SK-N-DZ (cell line): ENCODE results near the gene FGF6. TPM values are rescaled to one million over a fixed set of nuclear protein-coding genes. Genes with fewer than 3 reads are reported as not detected.
"Not testable (repeated sequence)": the region's sequence is repeated elsewhere in the genome, so short reads cannot be mapped to it uniquely, and the experiment has no call there.

Source experiments
- DNase-seq: peaks from one replicate; pipeline ENCODE4 v3.0.0-alpha.2; 2015; ENCODE audit warnings: low spot score
- polyA plus RNA-seq, 2 experiments: library from polyadenylated mRNA; depleted of rRNA; stranded (reverse); fragments of >200 nt; gene quantifications; 2 replicates each; pipeline ENCODE4 v1.2.3, GENCODE V29; 2014

FGF6 gene, protein sequence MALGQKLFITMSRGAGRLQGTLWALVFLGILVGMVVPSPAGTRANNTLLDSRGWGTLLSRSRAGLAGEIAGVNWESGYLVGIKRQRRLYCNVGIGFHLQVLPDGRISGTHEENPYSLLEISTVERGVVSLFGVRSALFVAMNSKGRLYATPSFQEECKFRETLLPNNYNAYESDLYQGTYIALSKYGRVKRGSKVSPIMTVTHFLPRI
- polyA plus RNA-seq (2014; cell fraction: cytosol; rRNA removed), result not detected in 2 replicates
- 0.80 TPM in 1 of 2 replicates, not detected in the other for polyA plus RNA-seq (2014; cell fraction: nucleus; rRNA removed)

- no peak for DNase-seq
Measured at GRCh38 chr12:4445156-4446101, at the start of gene FGF6. Gene FGF6, minus strand, starts transcription at chr12:4445815. Its CDS starts 245 bp downstream, at chr12:4445570.

DNA sequence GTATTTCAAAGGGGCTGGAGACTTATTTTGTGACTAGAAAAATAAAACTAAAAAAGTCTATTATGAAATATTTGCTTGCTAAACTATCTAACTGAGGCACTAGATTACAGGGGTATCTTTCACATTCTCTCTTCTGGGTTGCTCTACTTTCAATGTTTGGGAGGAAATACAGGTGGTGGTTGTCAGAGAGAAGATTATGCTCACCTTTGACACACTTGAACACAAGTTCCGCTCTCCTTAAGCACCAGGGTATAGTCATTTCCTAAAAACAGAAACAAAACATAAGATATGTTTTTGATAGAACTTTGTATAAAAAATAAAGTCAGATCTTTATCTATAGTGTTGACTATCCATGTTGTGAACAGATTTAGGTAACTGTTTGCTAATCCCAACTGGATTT, 45.4 kb upstream of the FGF6 start:
- no peak for DNase-seq

GRCh38 chr12:4489556-4489955, 43.9 kb upstream of the FGF6 start:
- DNase-seq, result no peak

- DNase-seq, result no peak
Measured at GRCh38 chr12:4486980-4487379, 41.4 kb upstream of the FGF6 start.

- no peak for DNase-seq
Measured at GRCh38 chr12:4486049-4486699, 40.6 kb upstream of the FGF6 start.

GRCh38 chr12:4483885-4484823, 38.5 kb upstream of the FGF6 start:
- DNase-seq, result no peak

DNA sequence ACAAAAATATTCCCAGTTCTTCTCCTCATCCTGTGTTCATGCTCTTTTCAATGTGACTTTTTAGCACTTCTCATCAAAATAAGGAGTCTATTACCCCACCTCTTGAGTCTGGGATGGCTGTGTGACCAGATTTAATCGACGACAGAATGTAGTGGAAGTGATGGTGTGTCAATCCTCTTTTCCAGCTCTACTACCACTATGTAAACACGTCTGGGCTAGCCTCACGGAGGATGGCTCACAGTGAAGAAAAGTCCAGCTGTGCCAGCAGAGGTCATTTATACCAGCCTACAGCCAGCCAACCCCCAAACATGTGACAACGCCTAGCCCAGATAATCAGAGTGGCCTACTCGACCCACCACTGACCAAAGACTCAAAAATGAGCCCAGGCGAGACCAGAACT, 37.3 kb upstream of the FGF6 start:
- no peak for DNase-seq

- DNase-seq, result no peak
Measured at GRCh38 chr12:4478933-4479332, 33.3 kb upstream of the FGF6 start.

GRCh38 chr12:4477129-4477528, 31.5 kb upstream of the FGF6 start:
- DNase-seq, result no peak

DNA sequence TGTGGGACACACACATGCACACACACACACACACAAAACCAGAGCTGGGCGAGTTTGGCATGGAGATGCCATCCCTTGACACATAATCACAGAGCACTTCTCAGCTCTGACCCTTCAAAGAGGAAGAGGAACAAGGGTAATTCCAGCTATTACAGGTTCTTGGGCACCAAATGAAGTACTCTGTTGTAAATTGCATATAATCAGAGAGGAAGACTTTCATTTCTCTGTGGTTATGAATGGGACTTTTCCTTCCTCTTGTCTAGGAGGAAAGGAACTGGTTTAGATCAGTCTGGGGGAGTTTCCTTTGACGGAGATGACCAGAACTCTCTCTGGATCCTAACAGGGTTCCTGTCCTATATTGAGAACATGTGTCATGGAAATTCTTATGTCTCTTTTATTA, 26.4 kb upstream of the FGF6 start:
- no peak for DNase-seq

DNA sequence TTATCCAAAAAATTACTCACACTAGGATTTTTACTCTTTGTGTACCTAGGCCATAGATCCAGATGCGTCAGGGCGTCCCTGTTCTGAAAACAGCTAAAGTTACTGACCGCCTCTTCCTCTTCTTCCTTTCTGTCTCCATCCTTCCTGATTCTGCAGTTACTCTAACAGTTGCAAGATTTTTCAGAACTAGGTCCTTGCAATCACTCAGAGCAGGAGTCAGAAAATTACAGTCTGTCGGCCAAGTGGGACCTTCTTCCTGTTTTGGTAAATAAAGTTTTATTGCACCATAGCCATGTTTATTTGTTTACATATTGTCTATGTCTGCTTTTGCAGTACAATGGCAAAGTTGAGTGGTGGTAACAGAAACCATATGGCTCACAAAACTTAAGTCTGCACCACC, 25.6 kb upstream of the FGF6 start:
- no peak for DNase-seq

DNA sequence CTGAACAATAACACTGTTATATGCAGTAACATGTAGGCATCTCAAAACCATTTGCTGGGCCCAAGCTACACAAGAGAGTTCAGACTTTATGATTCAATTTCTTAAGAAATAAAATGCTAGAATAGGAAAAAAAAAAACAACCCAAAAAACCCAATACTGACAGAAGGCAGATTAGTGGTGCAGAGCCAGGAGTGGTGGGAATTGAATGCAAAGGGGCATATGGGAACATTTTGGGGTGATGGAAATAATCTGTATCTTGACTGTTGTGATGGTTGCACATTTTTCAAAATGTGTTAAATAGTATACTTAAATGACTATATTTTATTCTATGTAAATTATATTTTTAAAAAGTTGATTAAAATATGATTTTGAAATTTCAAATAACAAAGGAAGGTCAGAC, 23.4 kb upstream of the FGF6 start:
- no peak for DNase-seq

DNA sequence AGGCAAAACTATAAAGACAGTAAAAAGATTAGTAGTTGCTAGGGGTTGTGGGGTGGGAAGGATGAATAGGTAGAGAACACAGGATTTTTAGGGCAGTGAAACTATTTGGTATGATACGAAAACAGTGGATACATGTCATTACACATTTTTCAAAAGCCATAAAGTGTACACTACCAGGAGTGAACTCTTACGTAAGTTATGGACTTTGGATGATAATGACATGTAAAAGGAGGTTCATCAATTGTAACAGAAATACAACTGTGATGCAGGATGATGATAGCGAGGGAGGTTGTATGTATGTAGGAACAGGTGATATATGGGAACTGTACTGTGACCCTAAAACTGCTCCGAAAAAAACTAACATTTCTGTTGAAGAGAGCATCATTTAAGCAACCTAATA, 15.1 kb upstream of the FGF6 start:
- no peak for DNase-seq

- DNase-seq, result not testable (repeated sequence)
Measured at GRCh38 chr12:4455849-4456248, 10.2 kb upstream of the FGF6 start.

DNA sequence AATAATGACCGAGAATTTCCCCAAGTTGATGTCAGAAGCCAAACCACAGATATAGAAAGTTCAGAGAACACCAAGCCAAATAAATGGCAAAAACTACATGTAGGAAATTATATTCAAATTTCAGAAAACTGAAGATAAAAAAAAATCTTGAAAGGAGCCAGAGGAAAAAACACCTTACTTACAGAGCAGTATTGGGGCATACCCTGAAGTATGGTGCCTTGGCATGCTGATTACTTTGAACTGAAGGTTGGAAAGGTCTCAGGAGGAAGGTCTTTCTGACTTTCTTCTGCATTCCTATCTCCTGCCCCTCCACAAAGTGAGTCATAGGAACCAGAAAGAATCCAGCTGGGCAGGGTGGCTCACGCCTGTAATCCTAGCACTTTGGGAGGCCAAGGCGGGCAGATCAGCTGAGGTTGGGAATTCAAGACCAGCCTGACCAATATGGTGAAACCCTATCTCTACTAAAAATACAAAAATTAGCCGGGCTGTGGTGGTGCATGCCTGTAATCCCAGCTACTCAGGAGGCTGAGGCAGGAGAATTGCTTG, 8.8 kb upstream of the FGF6 start:
- DNase-seq, result no peak

DNA sequence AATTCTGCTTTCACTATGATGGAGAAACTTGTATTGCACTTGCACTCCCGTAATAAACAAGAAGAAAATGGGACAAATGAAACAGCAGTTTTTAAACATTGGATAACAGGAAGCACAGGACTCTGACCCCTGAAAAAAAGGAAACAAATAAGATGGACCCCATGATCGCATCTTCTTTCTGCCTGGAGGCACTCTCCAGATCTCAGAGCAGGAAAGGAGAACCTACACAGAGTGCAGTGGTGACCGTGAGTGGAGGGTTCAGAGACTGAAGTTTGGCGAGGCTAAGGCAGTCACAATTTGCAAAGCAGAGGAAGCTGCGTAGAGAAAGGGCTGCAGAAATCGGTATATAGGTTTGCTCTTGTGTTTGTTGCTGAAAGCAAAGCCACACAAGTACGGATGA, 6.1 kb upstream of the FGF6 start:
- DNase-seq, result no peak

GRCh38 chr12:4450551-4451112, 5.0 kb upstream of the FGF6 start:
- no peak for DNase-seq

GRCh38 chr12:4449851-4450221, 4.2 kb upstream of the FGF6 start:
- no peak for DNase-seq

DNA sequence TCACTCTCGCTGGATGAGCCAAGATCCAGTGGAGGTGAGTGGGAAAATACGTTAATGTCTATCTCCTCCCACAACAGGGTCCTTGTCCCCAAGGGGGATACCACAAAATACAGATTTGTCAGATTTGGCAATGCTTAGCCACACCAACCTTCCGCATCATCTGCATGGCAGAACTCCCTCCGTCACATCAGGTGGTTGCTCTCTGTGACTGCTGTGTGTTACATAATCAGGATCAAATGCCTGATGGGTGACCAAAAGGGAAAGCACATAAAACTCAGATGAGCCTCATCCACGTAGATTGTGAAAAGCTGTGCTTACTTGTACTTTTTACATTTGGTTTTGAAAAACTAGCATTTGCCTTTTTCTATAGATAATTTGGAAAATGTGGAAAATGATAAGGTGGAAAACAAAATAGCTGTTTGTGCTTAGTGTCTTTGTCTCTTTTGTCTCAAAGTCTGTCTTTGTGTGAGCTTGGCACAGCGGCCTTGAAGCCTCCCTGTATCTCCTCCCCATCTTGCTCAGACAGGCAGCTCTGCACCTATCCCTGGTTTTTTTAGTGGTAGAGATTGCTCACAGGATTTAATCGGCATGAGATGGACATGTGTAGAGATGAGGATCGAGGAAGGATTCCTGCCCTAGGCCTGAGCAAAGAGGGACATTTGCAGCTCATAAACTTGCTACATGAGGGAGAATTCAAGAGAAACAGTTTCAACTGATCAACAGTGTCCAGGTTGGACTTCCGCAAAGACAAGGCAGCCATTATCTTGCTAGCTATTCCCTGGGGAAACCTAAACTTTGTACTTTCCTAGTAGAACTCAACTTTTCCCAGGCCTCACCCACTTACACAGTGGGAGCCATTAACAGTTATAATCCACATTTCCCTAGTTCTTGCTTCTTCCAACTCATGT, 3.6 kb upstream of the FGF6 start:
- no peak for DNase-seq
